ENCODE results near the gene PLCXD1.
"Not testable (repeated sequence)": the region's sequence is repeated elsewhere in the genome, so short reads cannot be mapped to it uniquely, and the experiment has no call there.

The PLCXD1 gene

DNA sequence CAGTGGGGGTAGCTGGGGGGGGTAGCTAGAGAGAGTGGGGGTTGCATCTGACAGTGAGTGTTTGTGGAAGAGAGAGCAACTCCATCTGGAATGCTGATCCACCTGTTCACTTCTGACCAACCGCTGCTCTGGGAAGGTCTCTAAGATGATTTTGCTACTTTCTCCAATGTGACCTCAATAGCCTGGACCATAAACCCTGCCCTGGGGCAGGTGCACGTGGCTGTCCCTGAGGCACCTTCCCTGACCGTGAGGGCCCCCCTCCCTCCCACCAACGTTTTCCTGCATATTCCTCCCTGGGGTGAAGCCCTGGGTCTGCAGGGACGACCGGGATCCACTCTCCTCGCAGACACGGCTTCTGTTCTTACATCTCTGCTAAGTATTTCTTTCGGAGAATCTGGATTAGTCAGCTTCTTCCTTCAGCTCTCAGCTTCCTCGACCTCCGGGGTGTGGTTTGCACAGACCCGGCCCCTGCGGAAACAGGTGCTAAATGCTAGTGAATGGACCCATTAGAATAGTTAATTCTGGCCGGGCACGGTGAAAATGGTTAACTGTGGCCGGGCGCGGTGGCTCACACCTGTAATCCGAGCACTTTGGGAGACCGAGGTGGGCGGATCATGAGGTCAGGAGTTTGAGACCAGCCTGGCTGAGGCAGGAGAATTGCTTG, 21.4 kb upstream of the PLCXD1 start:
- no peak for DNase-seq (ENCODE audit: low read depth)
- TF ChIP-seq, protein P1, sequence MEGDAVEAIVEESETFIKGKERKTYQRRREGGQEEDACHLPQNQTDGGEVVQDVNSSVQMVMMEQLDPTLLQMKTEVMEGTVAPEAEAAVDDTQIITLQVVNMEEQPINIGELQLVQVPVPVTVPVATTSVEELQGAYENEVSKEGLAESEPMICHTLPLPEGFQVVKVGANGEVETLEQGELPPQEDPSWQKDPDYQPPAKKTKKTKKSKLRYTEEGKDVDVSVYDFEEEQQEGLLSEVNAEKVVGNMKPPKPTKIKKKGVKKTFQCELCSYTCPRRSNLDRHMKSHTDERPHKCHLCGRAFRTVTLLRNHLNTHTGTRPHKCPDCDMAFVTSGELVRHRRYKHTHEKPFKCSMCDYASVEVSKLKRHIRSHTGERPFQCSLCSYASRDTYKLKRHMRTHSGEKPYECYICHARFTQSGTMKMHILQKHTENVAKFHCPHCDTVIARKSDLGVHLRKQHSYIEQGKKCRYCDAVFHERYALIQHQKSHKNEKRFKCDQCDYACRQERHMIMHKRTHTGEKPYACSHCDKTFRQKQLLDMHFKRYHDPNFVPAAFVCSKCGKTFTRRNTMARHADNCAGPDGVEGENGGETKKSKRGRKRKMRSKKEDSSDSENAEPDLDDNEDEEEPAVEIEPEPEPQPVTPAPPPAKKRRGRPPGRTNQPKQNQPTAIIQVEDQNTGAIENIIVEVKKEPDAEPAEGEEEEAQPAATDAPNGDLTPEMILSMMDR (IDR thresholded peaks at IDR 0.05; ENCODE audit: insufficient read depth, low read depth, low read length, missing control alignments), result no peak
- H3K4me3 ChIP-seq (ENCODE audit: low read length), result no peak overlapping the region

DNA sequence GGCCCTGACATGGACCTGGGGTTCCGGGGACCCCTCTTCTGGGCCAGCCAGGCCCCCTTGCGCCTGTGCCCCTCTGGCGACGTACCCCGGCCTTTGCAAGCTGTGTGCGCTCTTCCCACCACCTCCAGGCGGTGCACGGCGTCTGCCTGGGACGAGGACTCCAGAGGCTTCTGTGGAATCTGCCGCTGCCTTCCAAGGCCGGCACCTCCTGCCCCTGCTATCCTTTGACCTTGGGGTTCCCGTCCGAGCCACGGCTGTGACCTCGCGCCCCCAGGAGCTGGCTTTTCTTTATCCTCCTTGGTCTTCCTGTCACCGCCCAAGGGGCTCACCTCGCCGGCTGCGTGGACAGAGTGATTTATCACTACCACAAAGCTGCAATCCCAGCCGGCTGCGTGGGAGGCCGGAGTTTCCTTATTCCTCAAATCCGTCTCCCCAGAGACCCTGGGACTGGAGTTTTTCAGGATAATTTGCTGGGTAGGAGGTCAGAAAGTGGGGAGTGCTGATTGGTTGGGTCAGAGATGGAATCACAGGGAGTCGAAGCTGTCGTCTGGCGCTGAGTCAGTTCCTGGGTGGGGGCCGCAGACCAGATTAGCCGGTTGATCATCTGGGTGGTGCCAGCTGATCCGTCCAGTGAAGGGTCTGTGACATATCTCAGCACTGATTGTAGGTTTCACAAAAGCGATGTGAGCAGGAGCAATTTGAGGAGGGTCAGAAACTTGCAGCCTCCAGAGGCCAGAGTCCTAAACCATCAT, 19.8 kb upstream of the PLCXD1 start:
- TF ChIP-seq, protein P1 (IDR thresholded peaks at IDR 0.05; ENCODE audit: insufficient read depth, low read depth, low read length, missing control alignments), result no peak
- peak; percentile 83 for DNase-seq (ENCODE audit: low read depth)
- peak overlapping the region; percentile 19 for H3K4me3 ChIP-seq (ENCODE audit: low read length)

DNA sequence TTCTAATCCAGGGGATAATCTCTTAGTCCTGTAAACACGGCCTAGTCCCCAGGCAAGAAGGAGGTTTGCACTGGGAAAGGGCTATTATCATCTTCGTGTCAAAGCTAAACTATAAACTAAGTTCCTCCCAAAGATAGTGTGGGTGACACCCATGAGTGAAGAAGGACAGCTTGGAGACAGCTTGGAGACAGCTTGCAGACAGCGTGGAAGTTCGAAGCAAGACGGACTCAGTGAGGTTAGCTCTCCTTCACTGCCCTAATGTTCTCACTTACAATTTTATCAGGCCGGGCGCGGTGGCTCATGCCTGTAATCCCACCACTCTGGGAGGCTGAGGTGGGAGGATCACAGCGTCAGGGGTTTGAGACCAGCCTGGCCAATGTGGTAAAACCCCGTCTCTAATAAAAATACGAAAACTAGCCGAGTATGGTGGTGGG, 19.2 kb upstream of the PLCXD1 start:
- no peak for DNase-seq (ENCODE audit: low read depth)
- TF ChIP-seq, protein P1 (IDR thresholded peaks at IDR 0.05; ENCODE audit: insufficient read depth, low read depth, low read length, missing control alignments), result no peak
- no peak overlapping the region for H3K4me3 ChIP-seq (ENCODE audit: low read length)

DNA sequence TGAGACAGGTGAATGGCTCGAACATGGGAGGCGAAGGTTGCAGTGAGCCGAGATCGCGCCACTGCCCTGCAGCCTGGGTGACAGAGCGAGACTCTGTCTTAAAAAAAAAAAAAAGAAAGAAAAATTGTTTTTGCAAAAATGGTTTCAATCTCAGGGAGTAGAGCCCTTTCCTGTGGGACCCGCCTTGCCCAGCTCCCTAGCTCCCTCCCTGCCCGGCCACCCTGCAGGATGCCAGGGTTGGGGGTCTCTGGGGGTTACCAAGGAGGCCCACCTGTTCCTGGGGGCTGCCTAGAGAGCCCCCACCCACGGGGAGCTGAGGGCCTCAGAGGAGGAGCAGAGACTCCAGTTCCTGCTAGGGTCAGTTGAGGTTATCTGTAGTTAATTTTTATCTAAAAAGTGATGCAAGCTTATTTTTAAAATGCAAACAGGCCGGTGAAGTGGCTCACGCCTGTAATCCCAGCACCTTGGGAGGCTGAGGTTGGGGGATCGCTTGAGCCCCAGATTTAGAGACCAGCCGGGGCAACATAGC, 18.7 kb upstream of the PLCXD1 start:
- no peak for DNase-seq (ENCODE audit: low read depth)
- no peak overlapping the region for H3K4me3 ChIP-seq (ENCODE audit: low read length)
- TF ChIP-seq, protein P1 (IDR thresholded peaks at IDR 0.05; ENCODE audit: insufficient read depth, low read depth, low read length, missing control alignments), result no peak

DNA sequence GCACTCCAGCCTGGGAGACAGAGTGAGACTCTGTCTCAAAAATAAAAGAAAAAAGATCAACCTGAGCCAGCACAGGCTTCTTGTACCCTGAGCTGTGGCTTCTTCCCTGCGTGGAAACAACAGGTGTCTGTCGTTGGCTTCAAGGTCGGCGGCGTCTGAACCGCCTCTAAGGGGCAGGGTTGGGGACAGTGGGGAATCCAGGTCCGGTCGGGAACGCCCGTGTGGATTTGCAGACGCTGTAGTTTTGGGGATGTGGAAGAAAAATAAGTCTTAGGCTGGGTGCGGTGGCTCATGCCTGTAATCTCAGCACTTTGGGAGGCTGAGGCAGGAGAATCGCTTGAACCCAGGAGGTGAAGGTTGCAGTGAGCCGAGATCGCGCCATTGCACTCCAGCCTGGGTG, 17.2 kb upstream of the PLCXD1 start:
- not testable (repeated sequence) for DNase-seq (ENCODE audit: low read depth); H3K4me3 ChIP-seq (ENCODE audit: low read length)

DNA sequence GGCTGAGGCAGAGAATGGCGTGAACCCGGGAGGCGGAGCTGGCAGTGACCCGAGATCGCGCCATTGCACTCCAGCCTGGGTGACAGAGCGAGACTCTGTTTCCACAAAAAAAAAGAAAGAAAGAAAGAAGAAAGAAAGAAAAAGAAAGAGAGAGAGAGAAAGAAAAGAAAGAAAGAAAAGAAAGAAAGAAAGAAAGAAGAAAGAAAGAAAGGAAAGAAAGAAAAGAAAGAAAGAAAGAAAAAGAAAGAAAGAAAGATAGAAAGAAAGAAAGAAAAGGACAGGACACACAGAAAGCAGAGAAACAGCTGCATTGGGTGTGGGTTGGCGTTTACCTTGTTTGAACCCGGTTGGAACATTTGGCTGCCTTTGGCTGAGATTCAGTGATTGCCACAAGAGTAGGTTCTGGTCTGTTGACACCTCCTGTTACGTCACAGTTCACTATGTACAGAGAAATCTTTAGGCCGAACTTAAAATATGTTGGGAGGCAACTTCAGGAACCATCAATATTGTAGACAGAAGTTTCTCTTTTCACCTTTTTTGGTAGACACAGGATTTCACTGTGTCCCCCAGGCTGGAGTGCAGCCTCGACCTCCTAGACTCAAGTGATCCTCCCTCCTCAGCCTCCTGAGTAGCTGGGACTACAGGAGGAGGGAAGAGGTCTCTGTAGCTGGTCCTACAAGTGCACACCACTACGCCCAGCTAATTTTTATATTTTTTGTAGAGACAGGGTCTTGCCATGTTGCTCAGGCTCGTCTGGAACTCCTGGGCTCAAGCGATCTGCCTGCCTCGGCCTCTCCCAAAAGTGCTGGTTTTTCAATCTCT, 16.3 kb upstream of the PLCXD1 start:
- H3K4me3 ChIP-seq (ENCODE audit: low read length), result no peak overlapping the region
- TF ChIP-seq, protein P1 (IDR thresholded peaks at IDR 0.05; ENCODE audit: insufficient read depth, low read depth, low read length, missing control alignments), result no peak
- DNase-seq (ENCODE audit: low read depth), result peak; percentile 67

DNA sequence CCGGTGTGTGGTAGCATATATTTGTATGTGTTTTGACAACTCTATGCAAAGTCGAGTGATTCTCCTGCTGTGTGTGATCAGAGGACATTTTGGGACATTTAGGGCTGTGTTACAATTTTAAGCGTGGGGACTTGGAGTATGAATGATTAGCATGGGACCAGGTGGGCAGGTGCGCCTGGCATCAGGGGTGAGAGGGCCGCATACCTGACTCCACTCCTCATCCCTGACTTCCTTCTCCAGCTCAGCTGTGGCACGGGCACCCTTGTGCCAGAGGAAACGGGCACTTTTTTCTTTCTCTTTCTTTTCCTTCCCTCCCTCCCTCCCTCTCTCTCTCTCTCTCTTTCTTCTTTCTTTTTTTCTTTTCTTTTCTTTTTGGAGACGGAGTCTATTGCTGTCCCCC, 15.7 kb upstream of the PLCXD1 start:
- no peak overlapping the region for H3K4me3 ChIP-seq (ENCODE audit: low read length)
- no peak for DNase-seq (ENCODE audit: low read depth)
- TF ChIP-seq, protein P1 (IDR thresholded peaks at IDR 0.05; ENCODE audit: insufficient read depth, low read depth, low read length, missing control alignments), result no peak

Data from epithelial cell of esophagus (primary cell).